ENCODE data around the gene KDM6B.

GRCh38 chr17:7818746-7819645, 15.0 kb upstream of the KDM6B start:
- TF ChIP-seq CTCF (conservative IDR thresholded peaks at IDR 0.05) (no peak), EZH2 (IDR thresholded peaks at IDR 0.05; ENCODE audit: low read depth) (no peak)

Data from PC-9 (cell line).